ENCODE data around the gene SERPINA5. TPM values are rescaled to one million over a fixed set of nuclear protein-coding genes. Genes with fewer than 3 reads are reported as not detected.
"Not testable (repeated sequence)": the region's sequence is repeated elsewhere in the genome, so short reads cannot be mapped to it uniquely, and the experiment has no call there.

The SERPINA5 gene
- total RNA-seq, 1 donor from 2014 or later, result 0.17 TPM

- DNase-seq, result no peak
These were observed 43.5 kb downstream of the SERPINA5 start for GRCh38 chr14:94624537-94625352.

- DNase-seq, result no peak
These were observed 44.1 kb downstream of the SERPINA5 start for GRCh38 chr14:94625353-94625635.

- no peak for DNase-seq
These were observed 47.4 kb downstream of the SERPINA5 start for GRCh38 chr14:94628578-94628977.

- DNase-seq, result no peak
These were observed 49.2 kb downstream of the SERPINA5 start for GRCh38 chr14:94630396-94630795.

GRCh38 chr14:94631050-94631449 is 49.8 kb downstream of the SERPINA5 start:
- no peak for DNase-seq

GRCh38 chr14:94631536-94632304 is 50.5 kb downstream of the SERPINA5 start:
- no peak for DNase-seq

GRCh38 chr14:94632305-94632590 is 51.0 kb downstream of the SERPINA5 start:
- DNase-seq, result no peak

GRCh38 chr14:94633121-94633520 is 51.9 kb downstream of the SERPINA5 start:
- DNase-seq, result no peak

GRCh38 chr14:94635154-94635553 is 53.9 kb downstream of the SERPINA5 start:
- DNase-seq, result no peak

GRCh38 chr14:94636744-94637412 is 55.7 kb downstream of the SERPINA5 start:
- peak; percentile 44 for DNase-seq

- DNase-seq, result not testable (repeated sequence)
These were observed 56.6 kb downstream of the SERPINA5 start for GRCh38 chr14:94637814-94638213.

GRCh38 chr14:94638339-94638738 is 57.1 kb downstream of the SERPINA5 start:
- no peak for DNase-seq

- DNase-seq, result no peak
These were observed 58.0 kb downstream of the SERPINA5 start for GRCh38 chr14:94638961-94639817.

- DNase-seq, result peak; percentile 6
These were observed 59.8 kb downstream of the SERPINA5 start for GRCh38 chr14:94640721-94641631.

- no peak for DNase-seq
These were observed 60.4 kb downstream of the SERPINA5 start for GRCh38 chr14:94641632-94641955.

Other genes with a start within 250 kb of the SERPINA5 start
- not detected in 2 replicates for gene SERPINA2, start 214.7 kb upstream of the SERPINA5 start, total RNA-seq
- gene SERPINA1, start 192.8 kb upstream of the SERPINA5 start, total RNA-seq, result 0.23 and 0.51 TPM in 2 replicates
- gene SERPINA11, start 128.6 kb upstream of the SERPINA5 start, total RNA-seq, result not detected in 2 replicates
- gene SERPINA9, start 105.2 kb upstream of the SERPINA5 start, total RNA-seq, result not detected in 2 replicates
- gene SERPINA12, start 72.0 kb upstream of the SERPINA5 start, total RNA-seq, result not detected in 2 replicates
- not detected in 2 replicates for gene SERPINA4, start 20.0 kb upstream of the SERPINA5 start, total RNA-seq
- gene SERPINA3, start 31.0 kb downstream of the SERPINA5 start, total RNA-seq, result 0.05 and 0.17 TPM in 2 replicates
- gene GSC, start 188.7 kb downstream of the SERPINA5 start, total RNA-seq, result not detected in 2 replicates